ENCODE data around the gene RIMS1.

RIMS1 gene

DNA sequence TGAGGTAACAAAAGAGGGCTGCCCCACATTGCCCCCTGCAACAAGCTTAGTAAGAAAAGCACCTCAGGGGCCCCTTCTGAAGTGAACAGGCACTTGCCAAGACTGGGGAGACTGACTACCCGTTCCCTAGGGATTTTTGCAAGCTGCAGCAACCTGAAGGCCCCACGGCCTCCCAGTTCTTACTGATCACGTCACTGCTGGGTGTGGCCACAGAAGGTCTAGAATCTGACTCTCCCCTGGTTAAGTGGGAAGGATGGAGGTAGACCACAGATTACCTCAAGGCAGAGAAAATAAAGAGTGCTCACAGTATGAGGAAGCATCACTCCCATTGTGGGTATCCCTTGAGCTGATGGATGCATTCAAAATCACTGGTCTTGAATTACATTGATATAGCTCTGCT, 534.1 kb downstream of the RIMS1 start:
- no peak overlapping the region for H3K4me3 ChIP-seq (ENCODE audit: low read length)

DNA sequence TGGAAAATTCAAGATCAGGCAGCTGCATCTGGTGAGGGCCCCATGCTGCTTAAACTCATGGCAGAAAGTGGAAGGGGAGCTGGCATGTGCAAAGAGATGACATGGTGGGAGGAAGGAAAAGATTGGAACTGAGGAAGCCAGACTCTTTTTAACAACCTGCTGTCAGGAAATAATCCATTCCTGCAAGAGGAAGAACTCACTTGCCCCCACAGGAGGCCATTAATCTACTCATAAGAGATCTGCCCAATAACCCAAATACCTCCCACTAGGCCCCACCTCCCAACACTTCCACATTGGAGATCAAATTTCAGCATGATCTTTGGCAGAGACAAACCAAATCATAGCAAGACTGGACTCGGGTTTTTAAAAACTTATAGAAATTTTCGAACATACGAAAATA, 535.0 kb downstream of the RIMS1 start:
- Histone ChIP-seq H3K4me1 (ENCODE audit: insufficient read depth, low read length) (no peaks in the 10 kb centered on the region), H2AFZ (ENCODE audit: low read depth, low read length) (no peak overlapping the region), H3K9me3 (ENCODE audit: low read length) (no peaks in the 10 kb centered on the region), H3K36me3 (ENCODE audit: insufficient read depth, low read length) (no peaks in the 10 kb centered on the region), H3K4me3 (ENCODE audit: low read length) (no peak overlapping the region), H3K27me3 (ENCODE audit: insufficient read depth, low read length) (no peaks in the 10 kb centered on the region)

More for the DNA sequence above, 534.1 kb downstream of the RIMS1 start:
- H3K27me3 ChIP-seq (ENCODE audit: insufficient read depth, low read length): no peaks in the 10 kb centered on the region
- H3K4me1 ChIP-seq (ENCODE audit: insufficient read depth, low read length): no peaks in the 10 kb centered on the region
- H3K36me3 ChIP-seq (ENCODE audit: insufficient read depth, low read length): no peaks in the 10 kb centered on the region
- no peaks in the 10 kb centered on the region for H3K9me3 ChIP-seq (ENCODE audit: low read length)
- H2AFZ ChIP-seq (ENCODE audit: low read depth, low read length): no peak overlapping the region

DNA sequence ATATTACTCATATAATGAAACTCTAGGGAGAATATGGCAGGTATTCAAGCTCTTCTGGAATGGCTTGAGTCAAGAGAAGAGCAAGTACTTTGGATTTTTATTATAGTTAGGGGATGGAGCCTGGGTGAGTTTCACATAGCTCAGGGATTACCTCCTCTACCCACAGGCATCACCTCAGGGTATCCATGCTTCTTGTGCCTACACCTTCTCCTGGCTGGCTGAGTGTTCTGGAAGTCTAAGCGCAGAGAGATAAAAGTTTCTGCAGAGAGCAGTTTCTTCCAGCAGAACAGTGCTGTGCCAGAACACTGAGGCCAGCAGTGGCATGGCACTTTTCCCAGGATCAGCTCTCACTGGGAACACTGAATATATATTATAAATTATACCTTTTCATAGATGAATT, 535.8 kb downstream of the RIMS1 start:
- Histone ChIP-seq H3K4me3 (ENCODE audit: low read length) (no peak overlapping the region), H3K36me3 (ENCODE audit: insufficient read depth, low read length) (no peaks in the 10 kb centered on the region), H3K27me3 (ENCODE audit: insufficient read depth, low read length) (no peaks in the 10 kb centered on the region), H2AFZ (ENCODE audit: low read depth, low read length) (no peak overlapping the region), H3K9me3 (ENCODE audit: low read length) (no peaks in the 10 kb centered on the region), H3K4me1 (ENCODE audit: insufficient read depth, low read length) (no peaks in the 10 kb centered on the region)

DNA sequence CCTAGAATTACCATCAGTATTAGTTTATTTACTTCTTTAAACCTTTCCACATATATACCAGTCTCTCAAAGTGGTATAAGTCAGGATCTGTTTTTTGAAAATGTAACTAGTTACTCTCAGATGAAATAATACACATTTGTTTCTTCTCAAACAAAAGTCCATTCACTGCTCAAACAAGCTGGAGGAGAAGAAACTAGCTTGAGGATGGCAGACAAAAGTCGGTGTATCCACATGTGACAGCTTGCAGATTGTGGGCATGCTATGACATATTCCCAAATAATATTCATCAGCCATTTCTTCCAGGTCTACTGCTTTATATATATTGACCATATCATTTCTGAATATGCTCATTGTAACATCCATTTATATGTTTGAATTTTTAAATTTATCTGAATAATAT, 538.1 kb downstream of the RIMS1 start:
- Histone ChIP-seq H2AFZ (ENCODE audit: low read depth, low read length) (no peak overlapping the region), H3K4me1 (ENCODE audit: insufficient read depth, low read length) (no peaks in the 10 kb centered on the region), H3K9me3 (ENCODE audit: low read length) (no peaks in the 10 kb centered on the region), H3K4me3 (ENCODE audit: low read length) (no peak overlapping the region), H3K36me3 (ENCODE audit: insufficient read depth, low read length) (no peaks in the 10 kb centered on the region), H3K27me3 (ENCODE audit: insufficient read depth, low read length) (no peaks in the 10 kb centered on the region)

DNA sequence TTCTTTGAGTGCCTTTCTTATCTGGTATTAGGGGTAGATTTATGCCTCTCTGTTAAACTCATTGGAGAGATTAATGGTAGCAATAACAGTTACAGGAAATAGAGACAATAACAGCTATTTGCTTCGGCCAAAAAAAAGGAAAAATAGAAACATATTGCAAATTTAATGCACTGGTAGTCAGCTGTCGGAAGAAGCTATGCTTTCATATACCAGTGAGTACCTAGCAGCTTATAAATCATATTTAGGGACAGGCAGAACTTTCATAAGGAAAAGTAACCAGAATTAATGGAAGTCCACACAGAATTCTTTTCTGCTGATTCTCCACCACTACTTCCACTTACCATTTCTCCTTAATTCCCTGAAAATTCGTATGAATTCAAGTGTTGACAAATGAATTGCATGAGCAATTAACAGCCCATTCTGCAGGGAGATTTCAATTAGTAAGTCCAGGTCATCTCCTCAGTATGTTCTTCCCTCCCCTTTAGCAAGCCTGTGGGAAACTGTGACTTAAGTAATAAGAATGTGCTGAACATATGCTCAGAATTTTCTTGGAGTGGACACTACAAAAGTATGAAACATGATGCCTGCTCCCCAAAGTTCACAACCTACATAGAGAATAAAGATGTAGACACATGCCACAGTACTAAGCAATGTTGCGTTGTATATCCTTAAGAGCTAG, 538.8 kb downstream of the RIMS1 start:
- Histone ChIP-seq H3K27me3 (ENCODE audit: insufficient read depth, low read length) (no peaks in the 10 kb centered on the region), H3K36me3 (ENCODE audit: insufficient read depth, low read length) (no peaks in the 10 kb centered on the region), H3K4me3 (ENCODE audit: low read length) (no peak overlapping the region)

DNA sequence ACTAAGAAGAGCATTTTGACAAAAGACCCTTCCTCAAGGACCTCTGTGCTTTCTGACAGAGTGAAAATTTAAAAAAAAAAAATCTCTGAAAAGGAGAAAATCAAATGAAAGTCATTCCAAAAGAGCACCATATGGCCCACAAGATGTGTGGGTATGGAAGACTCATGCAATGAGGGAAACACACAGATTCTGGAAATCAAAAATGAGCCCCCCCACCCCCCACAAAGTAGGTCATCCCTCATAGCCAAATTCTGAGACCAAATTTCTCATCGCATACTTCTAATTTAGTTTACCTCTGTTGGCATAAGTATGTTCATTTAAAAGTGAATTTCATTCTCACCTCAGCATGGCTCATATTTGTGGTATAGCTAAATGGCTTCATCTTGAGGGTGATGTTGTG, 554.3 kb downstream of the RIMS1 start:
- Histone ChIP-seq H2AFZ (ENCODE audit: low read depth, low read length) (no peak overlapping the region), H3K36me3 (ENCODE audit: insufficient read depth, low read length) (no peaks in the 10 kb centered on the region), H3K9me3 (ENCODE audit: low read length) (no peaks in the 10 kb centered on the region), H3K27me3 (ENCODE audit: insufficient read depth, low read length) (no peaks in the 10 kb centered on the region), H3K4me3 (ENCODE audit: low read length) (no peak overlapping the region), H3K4me1 (ENCODE audit: insufficient read depth, low read length) (no peaks in the 10 kb centered on the region)

More for the DNA sequence above, 538.8 kb downstream of the RIMS1 start:
- no peak overlapping the region for H2AFZ ChIP-seq (ENCODE audit: low read depth, low read length)
- H3K4me1 ChIP-seq (ENCODE audit: insufficient read depth, low read length): no peaks in the 10 kb centered on the region
- H3K9me3 ChIP-seq (ENCODE audit: low read length): no peaks in the 10 kb centered on the region

DNA sequence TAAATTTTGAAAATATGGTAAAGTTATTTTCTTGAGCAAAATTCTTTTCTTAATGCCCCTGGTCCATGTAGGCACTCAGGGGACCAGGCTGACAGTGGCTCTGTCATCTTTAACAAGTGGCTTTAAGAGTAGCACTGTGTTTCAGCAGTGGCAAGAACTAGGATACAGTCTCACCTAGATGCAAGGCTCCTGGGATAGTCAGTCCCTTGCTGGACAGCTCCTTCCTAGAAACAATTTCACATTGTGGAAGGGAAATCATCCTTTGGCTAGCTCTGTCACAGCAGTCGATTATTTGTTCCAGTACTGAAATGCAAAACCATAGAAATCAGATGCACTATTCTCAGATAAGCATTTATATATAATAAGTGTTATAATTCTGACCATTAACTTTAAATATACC, 560.1 kb downstream of the RIMS1 start:
- Histone ChIP-seq H3K27me3 (ENCODE audit: insufficient read depth, low read length) (no peaks in the 10 kb centered on the region), H2AFZ (ENCODE audit: low read depth, low read length) (no peak overlapping the region), H3K9me3 (ENCODE audit: low read length) (no peaks in the 10 kb centered on the region), H3K4me1 (ENCODE audit: insufficient read depth, low read length) (no peaks in the 10 kb centered on the region), H3K36me3 (ENCODE audit: insufficient read depth, low read length) (no peaks in the 10 kb centered on the region), H3K4me3 (ENCODE audit: low read length) (no peak overlapping the region)

All from neuron (in vitro differentiated cells).